HepG2 (cell line): ENCODE results near the gene PHF19. TPM values are rescaled to one million over a fixed set of nuclear protein-coding genes. Genes with fewer than 3 reads are reported as not detected.

ENCODE experiments used
- ATF5 ChIP-seq: sonication (generic); formaldehyde crosslinking; IDR thresholded peaks from 2 replicates; pipeline ENCODE4 v1.4.0; 2020; ENCODE audit warnings: mild to moderate bottlenecking, low read depth, missing genetic modification reagents
- CREB3 ChIP-seq: sonication (generic); formaldehyde crosslinking; IDR thresholded peaks from 2 replicates; pipeline ENCODE4 v1.5.0; 2020; ENCODE audit warnings: missing genetic modification reagents
- HOXD1 ChIP-seq: sonication (generic); formaldehyde crosslinking; IDR thresholded peaks from 2 replicates; pipeline ENCODE4 v1.5.0; 2020; ENCODE audit warnings: missing genetic modification reagents
- IRF9 ChIP-seq: sonication (generic); formaldehyde crosslinking; IDR thresholded peaks from 2 replicates; pipeline ENCODE4 v1.8.0; 2022; ENCODE audit warnings: missing genetic modification reagents, mild to moderate bottlenecking, borderline replicate concordance
- MXI1 ChIP-seq: IDR thresholded peaks from 3 replicates; pipeline ENCODE4 v1.6.1; 2012; ENCODE audit warnings: low read depth, low read length, inconsistent platforms, borderline replicate concordance
- RBM22 ChIP-seq: fragments of 200-400 bp; formaldehyde crosslinking; optimal IDR thresholded peaks from 2 replicates; pipeline ENCODE3; 2017; ENCODE audit warnings: mild to moderate bottlenecking, low read length, moderate library complexity
- SATB2 ChIP-seq: sonication (generic); formaldehyde crosslinking; IDR thresholded peaks from 2 replicates; pipeline ENCODE4 v1.5.0; 2020; ENCODE audit warnings: missing genetic modification reagents
- TFDP1 ChIP-seq: IDR thresholded peaks from 2 replicates; pipeline ENCODE4 v1.6.1; 2016; ENCODE audit warnings: missing compliant biosample characterization, missing genetic modification reagents, borderline replicate concordance
- TFE3 ChIP-seq: IDR thresholded peaks from 2 replicates; pipeline ENCODE4 v1.6.1; 2016
- THAP11 ChIP-seq: IDR thresholded peaks from 2 replicates; pipeline ENCODE4 v1.6.1; 2016; ENCODE audit warnings: missing biosample characterization, missing genetic modification reagents
- TOE1 ChIP-seq: sonication (generic); formaldehyde crosslinking; IDR thresholded peaks from 2 replicates; pipeline ENCODE4 v1.4.0; 2020; ENCODE audit warnings: mild to moderate bottlenecking, missing genetic modification reagents
- UBTF ChIP-seq: sonication (generic); formaldehyde crosslinking; IDR thresholded peaks from 2 replicates; pipeline ENCODE4 v1.4.0; 2020; ENCODE audit warnings: mild to moderate bottlenecking, missing genetic modification reagents
- ZBTB37 ChIP-seq: sonication (generic); formaldehyde crosslinking; IDR thresholded peaks from 2 replicates; pipeline ENCODE4 v1.4.0; 2020; ENCODE audit warnings: mild to moderate bottlenecking, missing genetic modification reagents
- ZGPAT ChIP-seq: IDR thresholded peaks from 2 replicates; pipeline ENCODE4 v1.6.1; 2016; ENCODE audit warnings: mild to moderate bottlenecking
- ZNF44 ChIP-seq: sonication (generic); formaldehyde crosslinking; IDR thresholded peaks from 2 replicates; pipeline ENCODE4 v1.5.1; 2020; ENCODE audit warnings: mild to moderate bottlenecking, missing genetic modification reagents
- ZNF543 ChIP-seq: sonication (generic); formaldehyde crosslinking; IDR thresholded peaks from 2 replicates; pipeline ENCODE4 v1.4.0; 2020; ENCODE audit warnings: mild to moderate bottlenecking, missing genetic modification reagents
- polyA plus RNA-seq, 8 experiments: library from polyadenylated mRNA; depleted of rRNA in 3 of 8; stranded (reverse) in 7 of 8; unstranded in 1 of 8; fragments of >200 nt; fragmentation: Illumina TruSeq in 4 of 8; extraction: Trizol in 4 of 8; gene quantifications; 2 replicates each; pipeline versions ENCODE4 v1.2.1 to v1.2.3, GENCODE V29; 2011 to 2016; ENCODE audit warnings: low read depth in 4 of 8, missing spikeins in 1 of 8, mixed read lengths in 1 of 8; ENCODE audit not compliant: insufficient read depth in 1 of 8
- total RNA-seq, 5 experiments: library from RNA; depleted of rRNA; stranded (reverse); fragments of >200 nt; fragmentation: Illumina TruSeq; extraction: Trizol; gene quantifications; 2 replicates each; pipeline ENCODE4 v1.2.3, GENCODE V29; 2016; ENCODE audit warnings: low read depth in 1 of 5

Gene PHF19
- total and polyA plus RNA-seq, 2 of the 13 experiments (the other 11 are each of a cell fraction or from before 2014, with no cell fraction given), result 29.7 to 41.3 TPM

GRCh38 chr9:120842685-120843485 lies 34.1 kb downstream of the PHF19 start, which contains the start of gene PSMD5 (continued):
- TF ChIP-seq CREB3 (CRISPR knock-in tag) (0 out of 2 replicates have a peak, but pooled peaks have one; percentile 82), HOXD1 (peak; percentile 69; the same call in 1 of the 2 replicates), TFDP1 (peak; percentile 83), TFE3 (CRISPR knock-in tag) (no peak), SATB2 (CRISPR knock-in tag) (0 out of 2 replicates have a peak, but pooled peaks have one; percentile 58), ZNF543 (CRISPR knock-in tag) (peak; percentile 62; the same call in 1 of the 2 replicates), IRF9 (peak; percentile 28; the same call in 1 of the 2 replicates), RBM22 (no peak), THAP11 (CRISPR knock-in tag) (peak; percentile 85), ZNF44 (CRISPR knock-in tag) (no peak), ATF5 (no peak), ZGPAT (CRISPR knock-in tag) (peak; percentile 77), TOE1 (no peak), ZBTB37 (CRISPR knock-in tag) (0 out of 2 replicates have a peak, but pooled peaks have one; percentile 52), UBTF (CRISPR knock-in tag) (peak; percentile 67), MXI1 (peak; percentile 88)
